Prostate gland (tissue), 2 donors: ENCODE results near the gene C12orf50.

Experiments used
- POLR2A ChIP-seq: fragments of 450-650 bp; IDR thresholded peaks from one replicate; pipeline ENCODE4 v1.6.1; 2016; ENCODE audit warnings: antibody characterized with exemption, mild to moderate bottlenecking
- POLR2AphosphoS5 ChIP-seq: sonication (generic); formaldehyde crosslinking; IDR thresholded peaks from one replicate; pipeline ENCODE4 v1.6.1; 2017; ENCODE audit warnings: antibody characterized with exemption
- TF ChIP-seq, protein P1 (sequence below), 4 experiments: fragments of 200-600 bp in 2 of 4; fragments of 450-650 bp in 2 of 4; sonication (generic) in 2 of 4; IDR thresholded peaks; 1 replicate in 3 of 4; 2 replicates in 1 of 4; pipeline ENCODE4 v1.5.1; 2016 to 2019; ENCODE audit warnings: antibody characterized with exemption in 4 of 4, mild to moderate bottlenecking in 2 of 4, moderate library complexity in 2 of 4

DNA sequence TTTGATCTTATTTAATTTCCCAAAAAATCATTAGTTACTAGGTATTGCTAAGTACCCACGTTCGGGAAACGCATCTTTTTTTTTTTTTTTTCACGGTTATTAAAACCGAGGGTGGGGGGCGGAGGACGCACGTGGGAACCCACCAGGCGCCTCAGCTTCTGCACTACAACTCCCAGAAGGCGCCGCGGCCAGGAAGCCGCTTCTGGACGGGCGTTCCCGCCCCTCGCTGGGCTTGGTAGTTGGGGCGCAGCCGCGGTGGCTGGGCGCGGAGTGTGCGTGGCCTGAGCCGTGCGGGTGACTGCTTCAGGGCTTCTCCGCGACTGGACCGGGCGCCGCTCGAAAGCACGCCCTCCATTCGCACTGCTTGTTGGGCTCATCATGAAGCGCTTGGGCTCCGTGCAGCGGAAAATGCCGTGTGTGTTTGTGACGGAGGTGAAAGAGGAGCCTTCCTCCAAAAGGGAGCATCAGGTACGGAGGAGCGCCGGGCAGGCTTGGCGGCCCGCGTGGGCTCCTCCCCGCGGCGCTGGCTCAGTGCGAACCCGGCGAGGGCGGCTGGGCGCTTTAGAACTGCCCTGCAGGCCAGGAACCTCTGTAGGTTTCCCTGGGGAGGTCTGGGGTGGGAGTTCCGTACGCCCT, 6.2 kb upstream of the C12orf50 start:
- TF ChIP-seq, protein P1, sequence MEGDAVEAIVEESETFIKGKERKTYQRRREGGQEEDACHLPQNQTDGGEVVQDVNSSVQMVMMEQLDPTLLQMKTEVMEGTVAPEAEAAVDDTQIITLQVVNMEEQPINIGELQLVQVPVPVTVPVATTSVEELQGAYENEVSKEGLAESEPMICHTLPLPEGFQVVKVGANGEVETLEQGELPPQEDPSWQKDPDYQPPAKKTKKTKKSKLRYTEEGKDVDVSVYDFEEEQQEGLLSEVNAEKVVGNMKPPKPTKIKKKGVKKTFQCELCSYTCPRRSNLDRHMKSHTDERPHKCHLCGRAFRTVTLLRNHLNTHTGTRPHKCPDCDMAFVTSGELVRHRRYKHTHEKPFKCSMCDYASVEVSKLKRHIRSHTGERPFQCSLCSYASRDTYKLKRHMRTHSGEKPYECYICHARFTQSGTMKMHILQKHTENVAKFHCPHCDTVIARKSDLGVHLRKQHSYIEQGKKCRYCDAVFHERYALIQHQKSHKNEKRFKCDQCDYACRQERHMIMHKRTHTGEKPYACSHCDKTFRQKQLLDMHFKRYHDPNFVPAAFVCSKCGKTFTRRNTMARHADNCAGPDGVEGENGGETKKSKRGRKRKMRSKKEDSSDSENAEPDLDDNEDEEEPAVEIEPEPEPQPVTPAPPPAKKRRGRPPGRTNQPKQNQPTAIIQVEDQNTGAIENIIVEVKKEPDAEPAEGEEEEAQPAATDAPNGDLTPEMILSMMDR (IDR thresholded peaks at IDR 0.05): peak in 1 of 4 experiments; percentile 18
- TF ChIP-seq POLR2AphosphoS5 (peak; percentile 95), POLR2A (peak; percentile 91)
